GM12892 (cell line): ENCODE measurements around the gene ZRANB2.

Experiments used
- POLR2A ChIP-seq: IDR thresholded peaks from 2 replicates; pipeline ENCODE4 v1.6.1; 2011; ENCODE audit warnings: low read depth, low read length, control low read depth
- POLR2AphosphoS5 ChIP-seq: IDR thresholded peaks from 2 replicates; pipeline ENCODE4 v1.6.1; 2011; ENCODE audit warnings: low read depth, low read length, control low read depth
- TAF1 ChIP-seq: IDR thresholded peaks from 2 replicates; pipeline ENCODE4 v1.6.1; 2011; ENCODE audit warnings: low read depth, mild to moderate bottlenecking, control low read depth, low read length, borderline replicate concordance

DNA sequence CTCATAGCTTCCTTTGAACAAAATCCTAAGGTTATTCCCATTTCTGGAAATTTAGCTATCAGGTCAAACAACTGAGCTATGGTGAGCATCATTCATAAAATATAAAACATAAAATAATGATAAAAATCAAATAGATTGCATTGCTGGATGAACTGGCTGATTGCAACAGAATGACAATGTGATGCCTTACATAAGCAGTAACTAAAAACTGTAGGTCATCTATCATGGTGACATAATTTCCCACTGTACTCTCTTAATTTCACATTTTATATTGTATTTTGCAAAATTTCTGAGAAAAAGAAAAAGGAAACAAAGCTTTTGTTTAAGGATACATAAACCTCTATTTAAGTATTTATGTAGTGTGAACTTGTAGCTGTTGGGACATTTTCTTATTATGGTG lies 37.8 kb downstream of the ZRANB2 start:
- TF ChIP-seq POLR2AphosphoS5 (no peak), POLR2A (no peak), TAF1 (no peak)
